ENCODE measurements around the gene NFIX. TPM values are rescaled to one million over a fixed set of nuclear protein-coding genes. Genes with fewer than 3 reads are reported as not detected.
"Not testable (repeated sequence)": the region's sequence is repeated elsewhere in the genome, so short reads cannot be mapped to it uniquely, and the experiment has no call there.

The NFIX gene
- total RNA-seq, 1 donor from 2014 or later: not detected

DNA sequence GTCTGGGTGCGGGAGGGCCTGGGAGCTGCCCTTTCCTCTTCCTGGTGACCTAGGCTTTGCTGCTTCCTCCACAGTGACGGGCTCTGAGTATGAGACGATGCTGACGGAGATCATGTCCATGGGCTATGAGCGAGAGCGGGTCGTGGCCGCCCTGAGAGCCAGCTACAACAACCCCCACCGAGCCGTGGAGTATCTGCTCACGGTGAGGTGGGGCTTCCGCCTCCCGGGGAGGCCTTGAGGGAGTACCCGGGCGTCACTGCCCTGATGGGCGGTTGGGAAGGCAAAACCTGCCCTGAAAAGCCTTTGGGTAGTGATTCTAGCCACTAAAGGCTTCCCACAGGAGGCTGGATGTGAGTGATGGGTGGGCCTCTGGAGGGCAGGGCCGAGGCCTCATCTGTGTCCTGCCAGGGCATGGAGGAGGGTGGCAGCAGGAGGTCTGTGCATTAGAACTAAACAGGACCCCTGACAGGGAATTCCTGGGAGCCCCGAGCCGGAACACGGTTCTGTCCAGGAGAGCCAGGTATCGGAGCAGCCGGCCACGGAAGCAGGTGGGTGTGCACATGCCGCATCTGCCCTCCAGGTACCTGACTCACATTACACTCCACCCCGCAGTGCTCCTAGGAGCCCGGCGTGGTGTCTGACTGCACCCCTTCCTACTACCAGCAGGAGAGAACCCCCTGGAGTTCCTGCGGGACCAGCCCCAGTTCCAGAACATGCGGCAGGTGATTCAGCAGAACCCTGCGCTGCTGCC, 46.5 kb upstream of the NFIX start:
- H3K4me3 ChIP-seq (ENCODE audit: low read depth, low read length): no peak overlapping the region
- no peak for DNase-seq (ENCODE audit: low read depth)
- TF ChIP-seq, protein P1, sequence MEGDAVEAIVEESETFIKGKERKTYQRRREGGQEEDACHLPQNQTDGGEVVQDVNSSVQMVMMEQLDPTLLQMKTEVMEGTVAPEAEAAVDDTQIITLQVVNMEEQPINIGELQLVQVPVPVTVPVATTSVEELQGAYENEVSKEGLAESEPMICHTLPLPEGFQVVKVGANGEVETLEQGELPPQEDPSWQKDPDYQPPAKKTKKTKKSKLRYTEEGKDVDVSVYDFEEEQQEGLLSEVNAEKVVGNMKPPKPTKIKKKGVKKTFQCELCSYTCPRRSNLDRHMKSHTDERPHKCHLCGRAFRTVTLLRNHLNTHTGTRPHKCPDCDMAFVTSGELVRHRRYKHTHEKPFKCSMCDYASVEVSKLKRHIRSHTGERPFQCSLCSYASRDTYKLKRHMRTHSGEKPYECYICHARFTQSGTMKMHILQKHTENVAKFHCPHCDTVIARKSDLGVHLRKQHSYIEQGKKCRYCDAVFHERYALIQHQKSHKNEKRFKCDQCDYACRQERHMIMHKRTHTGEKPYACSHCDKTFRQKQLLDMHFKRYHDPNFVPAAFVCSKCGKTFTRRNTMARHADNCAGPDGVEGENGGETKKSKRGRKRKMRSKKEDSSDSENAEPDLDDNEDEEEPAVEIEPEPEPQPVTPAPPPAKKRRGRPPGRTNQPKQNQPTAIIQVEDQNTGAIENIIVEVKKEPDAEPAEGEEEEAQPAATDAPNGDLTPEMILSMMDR (conservative IDR thresholded peaks at IDR 0.05; ENCODE audit: low read depth, low read length): no peak

DNA sequence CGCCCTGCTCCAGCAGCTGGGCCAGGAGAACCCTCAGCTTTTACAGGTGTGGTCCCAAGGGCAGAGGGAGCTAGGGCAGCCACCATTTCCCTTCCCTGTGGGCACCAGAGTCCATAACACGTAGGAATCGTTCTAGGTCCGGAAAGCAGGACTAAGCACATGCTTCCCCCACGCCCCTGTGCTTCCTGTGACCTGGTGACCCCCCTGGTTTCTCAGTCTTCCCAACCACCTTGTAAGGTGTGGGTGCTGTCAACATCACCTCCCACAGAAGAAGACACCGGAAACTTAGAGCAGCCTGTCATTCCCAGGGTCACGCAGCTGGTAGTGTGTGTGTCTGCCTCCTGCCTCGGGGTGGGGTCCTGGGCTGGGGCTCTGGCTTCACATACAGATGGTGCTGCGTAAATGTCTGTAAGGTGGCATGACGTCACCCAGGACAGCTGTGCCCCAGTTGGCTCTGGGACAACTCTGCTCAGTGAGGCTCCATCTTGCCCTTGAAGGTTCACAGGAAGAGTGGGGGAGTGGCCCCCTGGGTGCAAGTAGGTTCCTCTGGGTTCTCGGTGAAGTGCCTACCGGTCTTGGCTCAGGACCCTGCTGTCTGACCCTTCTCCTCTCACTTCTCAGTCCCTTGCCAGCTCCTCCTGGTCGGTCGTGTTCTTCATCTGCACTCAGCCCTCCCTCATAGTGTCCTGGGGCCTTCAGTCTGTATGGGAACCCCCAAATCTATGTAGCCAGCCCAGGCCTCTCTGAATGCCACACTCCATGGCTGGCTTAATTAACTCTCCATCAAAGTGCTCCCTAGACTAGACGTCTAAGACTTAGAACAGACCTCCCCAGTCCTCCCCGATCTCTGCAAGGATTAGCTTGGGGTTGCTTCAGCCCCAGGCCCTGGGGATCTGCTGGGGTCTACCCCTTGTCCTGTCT, 45.7 kb upstream of the NFIX start:
- no peak for DNase-seq (ENCODE audit: low read depth)
- H3K4me3 ChIP-seq (ENCODE audit: low read depth, low read length): no peak overlapping the region
- TF ChIP-seq, protein P1 (conservative IDR thresholded peaks at IDR 0.05; ENCODE audit: low read depth, low read length): no peak

DNA sequence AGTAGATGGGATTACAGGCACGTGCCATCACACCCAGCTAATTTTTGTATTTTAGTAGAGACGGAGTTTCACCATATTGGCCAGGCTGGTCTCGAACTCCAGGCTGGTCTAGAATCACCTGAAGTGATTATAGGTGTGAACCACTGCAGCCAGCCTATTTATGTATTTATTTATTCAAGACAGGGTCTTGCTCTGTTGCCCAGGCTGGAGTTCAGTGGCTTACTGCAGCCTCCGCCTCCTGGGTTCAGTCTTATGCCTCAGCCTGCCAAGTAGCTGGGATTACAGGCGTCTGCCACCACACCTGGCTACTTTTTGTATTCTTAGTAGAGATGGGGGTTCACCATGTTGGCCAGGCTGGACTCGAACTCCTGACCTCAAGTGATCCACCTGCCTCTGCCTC, 43.2 kb upstream of the NFIX start:
- not testable (repeated sequence) for DNase-seq (ENCODE audit: low read depth); H3K4me3 ChIP-seq (ENCODE audit: low read depth, low read length)

DNA sequence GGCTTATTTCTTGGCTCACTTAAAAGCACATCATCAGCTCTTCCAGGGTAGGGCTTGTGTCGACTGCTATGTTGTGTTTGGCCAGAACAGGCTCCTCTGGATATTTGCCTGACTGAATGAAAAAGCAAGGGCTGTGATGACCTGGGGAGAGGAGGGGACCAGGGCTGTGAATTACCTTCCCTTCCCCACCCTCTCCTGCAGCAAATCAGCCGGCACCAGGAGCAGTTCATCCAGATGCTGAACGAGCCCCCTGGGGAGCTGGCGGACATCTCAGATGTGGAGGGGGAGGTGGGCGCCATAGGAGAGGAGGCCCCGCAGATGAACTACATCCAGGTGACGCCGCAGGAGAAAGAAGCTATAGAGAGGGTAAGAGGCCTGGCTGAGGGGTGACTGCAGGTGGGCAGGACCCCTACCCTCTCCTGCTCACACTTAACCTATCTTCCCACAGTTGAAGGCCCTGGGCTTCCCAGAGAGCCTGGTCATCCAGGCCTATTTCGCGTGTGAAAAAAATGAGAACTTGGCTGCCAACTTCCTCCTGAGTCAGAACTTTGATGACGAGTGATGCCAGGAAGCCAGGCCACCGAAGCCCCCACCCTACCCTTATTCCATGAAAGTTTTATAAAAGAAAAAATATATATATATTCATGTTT, 42.7 kb upstream of the NFIX start:
- TF ChIP-seq, protein P1 (conservative IDR thresholded peaks at IDR 0.05; ENCODE audit: low read depth, low read length): no peak
- H3K4me3 ChIP-seq (ENCODE audit: low read depth, low read length): no peak overlapping the region
- no peak for DNase-seq (ENCODE audit: low read depth)

DNA sequence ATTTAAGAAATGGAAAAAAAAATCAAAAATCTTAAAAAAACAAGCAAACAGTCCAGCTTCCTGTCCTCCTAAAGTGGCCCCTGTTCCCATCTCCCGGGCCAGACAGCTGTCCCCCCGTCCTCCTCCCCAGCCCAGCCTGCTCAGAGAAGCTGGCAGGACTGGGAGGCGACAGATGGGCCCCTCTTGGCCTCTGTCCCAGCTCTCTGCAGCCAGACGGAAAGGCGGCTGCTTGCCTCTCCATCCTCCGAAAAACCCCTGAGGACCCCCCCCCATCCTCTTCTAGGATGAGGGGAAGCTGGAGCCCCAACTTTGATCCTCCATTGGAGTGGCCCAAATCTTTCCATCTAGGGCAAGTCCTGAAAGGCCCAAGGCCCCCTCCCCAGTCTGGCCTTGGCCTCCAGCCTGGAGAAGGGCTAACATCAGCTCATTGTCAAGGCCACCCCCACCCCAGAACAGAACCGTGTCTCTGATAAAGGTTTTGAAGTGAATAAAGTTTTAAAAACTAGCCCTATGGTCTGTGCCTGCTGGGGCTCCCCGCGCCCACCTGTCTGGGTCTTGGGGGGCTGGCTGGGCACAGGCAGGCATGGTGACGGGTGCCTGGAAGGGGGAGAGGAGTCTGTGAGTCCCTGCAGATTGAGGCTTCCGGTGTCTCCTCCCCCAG, 42.0 kb upstream of the NFIX start:
- DNase-seq (ENCODE audit: low read depth): no peak
- TF ChIP-seq, protein P1 (conservative IDR thresholded peaks at IDR 0.05; ENCODE audit: low read depth, low read length): no peak
- H3K4me3 ChIP-seq (ENCODE audit: low read depth, low read length): no peak overlapping the region

DNA sequence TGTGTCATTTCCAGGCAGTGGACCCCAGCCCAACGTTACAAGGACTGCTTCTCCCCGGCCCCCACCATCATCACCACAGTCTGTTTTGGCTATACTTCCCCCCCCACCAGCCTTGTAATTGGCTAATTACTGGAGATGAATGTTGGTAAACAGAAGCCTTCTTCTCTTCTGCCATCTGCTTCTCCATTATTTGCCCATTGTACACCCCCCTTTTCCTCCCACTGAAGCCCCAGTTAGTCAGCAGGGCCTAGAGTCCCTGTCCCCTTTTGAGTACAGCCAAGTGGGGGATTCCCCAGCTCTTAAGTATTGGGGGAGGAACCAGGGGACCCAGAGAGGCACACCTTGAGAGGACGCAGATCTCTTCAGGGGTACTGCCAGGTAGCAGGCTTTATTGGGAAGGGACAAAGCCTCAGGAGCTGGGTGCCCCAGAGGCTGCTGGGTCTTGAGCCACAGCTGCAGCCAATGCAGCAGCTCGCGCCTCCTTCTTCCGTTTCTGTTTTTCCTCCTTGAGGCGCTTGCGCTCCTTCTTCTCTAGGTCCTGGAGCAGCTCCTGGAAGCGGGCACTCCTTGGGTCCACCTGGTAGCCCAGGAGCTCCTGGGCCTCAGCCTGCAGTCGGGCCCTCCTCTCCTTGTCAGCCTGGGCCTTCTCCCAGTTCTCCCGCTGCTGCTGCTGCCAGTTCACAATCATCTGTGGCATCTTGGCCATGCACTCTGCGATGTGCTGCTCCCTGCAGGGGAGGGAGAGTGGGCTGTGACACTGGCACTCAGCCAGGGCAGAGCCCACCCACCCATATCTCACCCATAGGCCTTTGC, 41.3 kb upstream of the NFIX start:
- TF ChIP-seq, protein P1 (conservative IDR thresholded peaks at IDR 0.05; ENCODE audit: low read depth, low read length): no peak
- DNase-seq (ENCODE audit: low read depth): no peak
- H3K4me3 ChIP-seq (ENCODE audit: low read depth, low read length): no peak overlapping the region
